ENCODE measurements around the gene PTRHD1. TPM values are rescaled to one million over a fixed set of nuclear protein-coding genes. Genes with fewer than 3 reads are reported as not detected.

Gene PTRHD1
- total and polyA plus RNA-seq, 10 of the 15 experiments (the other 5 are each of a cell fraction or from before 2014, with no cell fraction given), result 15.9 to 64.2 (median 45.0) TPM

GRCh38 chr2:24832521-24832920 is 39.3 kb upstream of the PTRHD1 start (continued):
- TF ChIP-seq SP1 (IDR thresholded peaks at IDR 0.05; ENCODE audit: low read depth, low read length), result no peak
- no peak for TF ChIP-seq CREB1 (IDR thresholded peaks at IDR 0.05; ENCODE audit: low read depth)
- no peak for TF ChIP-seq PML (IDR thresholded peaks at IDR 0.05; ENCODE audit: low read length)
- no peak for TF ChIP-seq CEBPZ (IDR thresholded peaks at IDR 0.05; ENCODE audit: low read depth, low read length)
- no peak for TF ChIP-seq HDAC6 (IDR thresholded peaks at IDR 0.05; ENCODE audit: unreplicated experiment)
- TF ChIP-seq CBFB (IDR thresholded peaks at IDR 0.05; ENCODE audit: low read depth), result no peak
- no peak for TF ChIP-seq SUPT20H (IDR thresholded peaks at IDR 0.05; ENCODE audit: borderline replicate concordance, control insufficient read depth, low read depth, low read length)

- ChIA-PET SMC1A (ENCODE audit: uncharacterized antibody, unreplicated experiment) (no interaction called here), CTCF (interaction anchor here (1.7 kb wide), 1 partner anchor 421 kb away, joined by 6 read pairs; no protein-coding TSS in a partner anchor), RAD21 (ENCODE audit: unreplicated experiment) (no interaction called here), POLR2A (no interaction called here)
- intact Hi-C loops (cut with micrococcal nuclease; ENCODE audit: unreplicated experiment), result no loop called here
- WGBS (ENCODE audit: insufficient coverage, insufficient replicate concordance, low lambda C conversion rate, missing lambda C conversion rate), result 98% methylated on average over 5 of the region's 14 CpGs
- FAIRE-seq (no peak), DNase-seq (ENCODE audit: low read depth, low spot score) (no peak), ATAC-seq (no peak)
- Histone ChIP-seq H3K9me3 (replicated peaks; ENCODE audit: control insufficient read depth, insufficient read depth, low read length) (no peaks in the 10 kb centered on the region), H2AFZ (ENCODE audit: control insufficient read depth, low read depth, low read length) (no peak overlapping the region), H3K4me1 (ENCODE audit: control insufficient read depth, insufficient read depth, low read length) (no peaks in the 10 kb centered on the region), H3K79me2 (ENCODE audit: control insufficient read depth, insufficient read depth, low read length) (no peaks in the 10 kb centered on the region), H3K9ac (ENCODE audit: control insufficient read depth, insufficient read depth, low read length) (no peak overlapping the region), H3K27me3 (replicated peaks in 1 of 2; ENCODE audit: control insufficient read depth in 2 of 2, insufficient read depth in 2 of 2, low read length in 1 of 2) (no peaks in the 10 kb centered on the region), H3K4me3 (no peak overlapping the region), H3K27ac (ENCODE audit: control insufficient read depth, insufficient read depth) (no peak overlapping the region), H3K36me3 (ENCODE audit: control insufficient read depth in 2 of 2, insufficient read depth in 2 of 2, low read length in 1 of 2) (peaks cover 3 to 4% of the 10 kb centered on the region in 2 experiments; a peak in 3 of 4 replicates), H4K20me1 (ENCODE audit: control insufficient read depth, insufficient read depth) (no peaks in the 10 kb centered on the region; the same call in 1 of the 2 replicates), H3K4me2 (ENCODE audit: control insufficient read depth, insufficient read depth) (no peak overlapping the region)
- no TSS peak for BruUV-seq (replicated peaks)
- in situ Hi-C loops (cut with MboI), result no loop called here
- TF ChIP-seq SIN3A (IDR thresholded peaks at IDR 0.05; ENCODE audit: low read depth, low read length) (no peak), TCF7 (IDR thresholded peaks at IDR 0.05; ENCODE audit: borderline replicate concordance) (no peak), CREM (IDR thresholded peaks at IDR 0.05; ENCODE audit: low read depth) (no peak), FOS (IDR thresholded peaks at IDR 0.05; ENCODE audit: borderline replicate concordance, extremely low read depth, insufficient read length) (no peak), NKRF (conservative IDR thresholded peaks at IDR 0.05) (no peak), SREBF2 (IDR thresholded peaks at IDR 0.05; ENCODE audit: low read length) (no peak), ZNF217 (IDR thresholded peaks at IDR 0.05) (no peak), MYB (IDR thresholded peaks at IDR 0.05; ENCODE audit: borderline replicate concordance, low read depth, low read length) (no peak), CHD4 (IDR thresholded peaks at IDR 0.05) (no peak), WRNIP1 (IDR thresholded peaks at IDR 0.05; ENCODE audit: borderline replicate concordance, low read depth, low read length) (no peak), CBFB (IDR thresholded peaks at IDR 0.05; ENCODE audit: low read depth) (no peak)
These were observed 38.9 kb upstream of the PTRHD1 start for GRCh38 chr2:24832073-24832461.
